ENCODE results near the gene KDM7A. TPM values are rescaled to one million over a fixed set of nuclear protein-coding genes. Genes with fewer than 3 reads are reported as not detected.

The KDM7A gene
- total RNA-seq, 1 donor from 2014 or later, result 14.8 TPM

- Mint-ChIP-seq H3K4me3 (ENCODE audit: unreplicated experiment) (no peak overlapping the region), H3K36me3 (ENCODE audit: low read depth, unreplicated experiment) (no peaks in the 10 kb centered on the region), H3K27me3 (ENCODE audit: unreplicated experiment) (no peaks in the 10 kb centered on the region), H3K9me3 (ENCODE audit: unreplicated experiment) (peaks cover 5% of the 10 kb centered on the region), H3K4me1 (ENCODE audit: unreplicated experiment) (no peaks in the 10 kb centered on the region), H3K27ac (ENCODE audit: unreplicated experiment) (no peak overlapping the region)
- TF ChIP-seq CTCF (IDR thresholded peaks at IDR 0.05; ENCODE audit: unreplicated experiment), result no peak
- no peak for DNase-seq (ENCODE audit: low spot score)
These were observed 24.6 kb upstream of the KDM7A start for GRCh38 chr7:140201393-140201792.

- H3K36me3 Mint-ChIP-seq (ENCODE audit: low read depth, unreplicated experiment), result no peaks in the 10 kb centered on the region
- H3K27me3 Mint-ChIP-seq (ENCODE audit: unreplicated experiment), result no peaks in the 10 kb centered on the region
- H3K4me1 Mint-ChIP-seq (ENCODE audit: unreplicated experiment), result no peaks in the 10 kb centered on the region
- H3K4me3 Mint-ChIP-seq (ENCODE audit: unreplicated experiment), result no peak overlapping the region
- DNase-seq (ENCODE audit: low spot score), result no peak
- H3K9me3 Mint-ChIP-seq (ENCODE audit: unreplicated experiment), result peaks cover 5% of the 10 kb centered on the region
- no peak overlapping the region for H3K27ac Mint-ChIP-seq (ENCODE audit: unreplicated experiment)
- no peak for TF ChIP-seq CTCF (IDR thresholded peaks at IDR 0.05; ENCODE audit: unreplicated experiment)
These were observed 23.5 kb upstream of the KDM7A start for GRCh38 chr7:140200061-140200989.

- no peaks in the 10 kb centered on the region for H3K36me3 Mint-ChIP-seq (ENCODE audit: low read depth, unreplicated experiment)
- H3K4me1 Mint-ChIP-seq (ENCODE audit: unreplicated experiment), result no peaks in the 10 kb centered on the region
- no peaks in the 10 kb centered on the region for H3K27me3 Mint-ChIP-seq (ENCODE audit: unreplicated experiment)
- H3K9me3 Mint-ChIP-seq (ENCODE audit: unreplicated experiment), result no peaks in the 10 kb centered on the region
- DNase-seq (ENCODE audit: low spot score), result no peak
- H3K27ac Mint-ChIP-seq (ENCODE audit: unreplicated experiment), result no peak overlapping the region
- TF ChIP-seq CTCF (IDR thresholded peaks at IDR 0.05; ENCODE audit: unreplicated experiment), result no peak
- no peak overlapping the region for H3K4me3 Mint-ChIP-seq (ENCODE audit: unreplicated experiment)
These were observed 21.2 kb upstream of the KDM7A start for GRCh38 chr7:140197938-140198337.

- no peaks in the 10 kb centered on the region for H3K27me3 Mint-ChIP-seq (ENCODE audit: unreplicated experiment)
- no peak for TF ChIP-seq CTCF (IDR thresholded peaks at IDR 0.05; ENCODE audit: unreplicated experiment)
- H3K4me3 Mint-ChIP-seq (ENCODE audit: unreplicated experiment), result no peak overlapping the region
- peaks cover 4% of the 10 kb centered on the region for H3K4me1 Mint-ChIP-seq (ENCODE audit: unreplicated experiment)
- H3K36me3 Mint-ChIP-seq (ENCODE audit: low read depth, unreplicated experiment), result no peaks in the 10 kb centered on the region
- DNase-seq (ENCODE audit: low spot score), result no peak
- H3K9me3 Mint-ChIP-seq (ENCODE audit: unreplicated experiment), result no peaks in the 10 kb centered on the region
- H3K27ac Mint-ChIP-seq (ENCODE audit: unreplicated experiment), result no peak overlapping the region
These were observed 20.6 kb upstream of the KDM7A start for GRCh38 chr7:140197218-140197890.
